IPS-NIHi7 (cell line): Measurements from ENCODE around the gene SLC2A9.

Source experiments
- DNase-seq: peaks from one replicate; pipeline ENCODE4 v3.0.0; 2012; ENCODE audit warnings: mixed read lengths; ENCODE audit errors: extremely low spot score

The SLC2A9 gene

GRCh38 chr4:10045481-10045880, 24.2 kb upstream of the SLC2A9 start:
- no peak for DNase-seq

- DNase-seq: no peak
Observed at GRCh38 chr4:10041036-10041435, 19.7 kb upstream of the SLC2A9 start.

GRCh38 chr4:10040049-10040892, 19.0 kb upstream of the SLC2A9 start:
- DNase-seq: no peak

GRCh38 chr4:10036807-10037342, 15.6 kb upstream of the SLC2A9 start:
- no peak for DNase-seq

- DNase-seq: no peak
Observed at GRCh38 chr4:10035130-10035529, 13.8 kb upstream of the SLC2A9 start.

- no peak for DNase-seq
Observed at GRCh38 chr4:10034612-10035104, 13.4 kb upstream of the SLC2A9 start.

- DNase-seq: no peak
Observed at GRCh38 chr4:10034136-10034535, 12.8 kb upstream of the SLC2A9 start.

GRCh38 chr4:10033191-10033881, 12.0 kb upstream of the SLC2A9 start:
- peak; percentile 27 for DNase-seq

- no peak for DNase-seq
Observed at GRCh38 chr4:10032625-10033024, 11.3 kb upstream of the SLC2A9 start.

GRCh38 chr4:10031668-10032590, 10.6 kb upstream of the SLC2A9 start:
- DNase-seq: no peak

GRCh38 chr4:10030972-10031667, 9.8 kb upstream of the SLC2A9 start:
- no peak for DNase-seq

GRCh38 chr4:10029403-10029802, 8.1 kb upstream of the SLC2A9 start:
- DNase-seq: no peak

- DNase-seq: no peak
Observed at GRCh38 chr4:10028910-10029309, 7.6 kb upstream of the SLC2A9 start.

- no peak for DNase-seq
Observed at GRCh38 chr4:10026485-10026884, 5.2 kb upstream of the SLC2A9 start.

- no peak for DNase-seq
Observed at GRCh38 chr4:10025230-10025806, 4.0 kb upstream of the SLC2A9 start.

- no peak for DNase-seq
Observed at GRCh38 chr4:10024303-10024702, 3.0 kb upstream of the SLC2A9 start.

- no peak for DNase-seq
Observed at GRCh38 chr4:10023806-10024205, 2.5 kb upstream of the SLC2A9 start.

GRCh38 chr4:10023050-10023419, 1.7 kb upstream of the SLC2A9 start:
- no peak for DNase-seq

GRCh38 chr4:10022346-10023049, 1.2 kb upstream of the SLC2A9 start:
- DNase-seq: no peak

GRCh38 chr4:10021653-10022023, 341 bp upstream of the SLC2A9 start:
- no peak for DNase-seq
